Measurements from ENCODE around the gene SLC5A2.
"Not testable (repeated sequence)": the region's sequence is repeated elsewhere in the genome, so short reads cannot be mapped to it uniquely, and the experiment has no call there.

Gene SLC5A2

DNA sequence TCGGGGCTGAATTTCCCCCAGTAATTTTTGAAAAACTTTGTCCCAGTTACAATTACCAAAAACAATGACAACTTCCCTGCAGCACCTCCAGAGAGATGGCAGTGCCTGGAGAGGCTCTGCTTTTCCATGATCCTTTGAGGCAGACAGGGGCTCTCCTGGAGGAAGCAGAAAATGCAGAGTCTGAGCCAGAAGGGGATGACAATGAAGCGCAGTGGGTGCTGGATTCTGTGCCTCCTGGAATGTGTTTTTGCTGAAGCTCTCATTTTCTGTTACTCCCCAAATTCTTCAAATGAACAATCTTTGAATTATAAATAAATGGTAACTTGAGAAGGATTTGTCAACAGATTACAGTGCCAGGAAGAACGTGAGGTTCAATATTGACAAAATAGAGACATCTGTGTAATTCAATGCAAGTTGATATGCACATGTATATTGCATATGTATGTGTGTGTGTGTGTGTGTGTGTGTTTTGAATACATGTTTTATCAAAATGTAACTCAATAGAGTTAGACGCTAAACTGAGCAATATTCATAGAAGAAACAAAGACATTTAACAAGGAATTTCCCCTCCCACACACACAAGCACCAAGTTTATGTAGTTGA lies 35.0 kb downstream of the SLC5A2 start:
- no peak for DNase-seq (ENCODE audit: low read depth)
- TF ChIP-seq, protein P1, sequence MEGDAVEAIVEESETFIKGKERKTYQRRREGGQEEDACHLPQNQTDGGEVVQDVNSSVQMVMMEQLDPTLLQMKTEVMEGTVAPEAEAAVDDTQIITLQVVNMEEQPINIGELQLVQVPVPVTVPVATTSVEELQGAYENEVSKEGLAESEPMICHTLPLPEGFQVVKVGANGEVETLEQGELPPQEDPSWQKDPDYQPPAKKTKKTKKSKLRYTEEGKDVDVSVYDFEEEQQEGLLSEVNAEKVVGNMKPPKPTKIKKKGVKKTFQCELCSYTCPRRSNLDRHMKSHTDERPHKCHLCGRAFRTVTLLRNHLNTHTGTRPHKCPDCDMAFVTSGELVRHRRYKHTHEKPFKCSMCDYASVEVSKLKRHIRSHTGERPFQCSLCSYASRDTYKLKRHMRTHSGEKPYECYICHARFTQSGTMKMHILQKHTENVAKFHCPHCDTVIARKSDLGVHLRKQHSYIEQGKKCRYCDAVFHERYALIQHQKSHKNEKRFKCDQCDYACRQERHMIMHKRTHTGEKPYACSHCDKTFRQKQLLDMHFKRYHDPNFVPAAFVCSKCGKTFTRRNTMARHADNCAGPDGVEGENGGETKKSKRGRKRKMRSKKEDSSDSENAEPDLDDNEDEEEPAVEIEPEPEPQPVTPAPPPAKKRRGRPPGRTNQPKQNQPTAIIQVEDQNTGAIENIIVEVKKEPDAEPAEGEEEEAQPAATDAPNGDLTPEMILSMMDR (IDR thresholded peaks at IDR 0.05; ENCODE audit: insufficient read depth, low read depth, low read length, missing control alignments), result no peak
- no peak overlapping the region for H3K4me3 ChIP-seq (ENCODE audit: low read length)

DNA sequence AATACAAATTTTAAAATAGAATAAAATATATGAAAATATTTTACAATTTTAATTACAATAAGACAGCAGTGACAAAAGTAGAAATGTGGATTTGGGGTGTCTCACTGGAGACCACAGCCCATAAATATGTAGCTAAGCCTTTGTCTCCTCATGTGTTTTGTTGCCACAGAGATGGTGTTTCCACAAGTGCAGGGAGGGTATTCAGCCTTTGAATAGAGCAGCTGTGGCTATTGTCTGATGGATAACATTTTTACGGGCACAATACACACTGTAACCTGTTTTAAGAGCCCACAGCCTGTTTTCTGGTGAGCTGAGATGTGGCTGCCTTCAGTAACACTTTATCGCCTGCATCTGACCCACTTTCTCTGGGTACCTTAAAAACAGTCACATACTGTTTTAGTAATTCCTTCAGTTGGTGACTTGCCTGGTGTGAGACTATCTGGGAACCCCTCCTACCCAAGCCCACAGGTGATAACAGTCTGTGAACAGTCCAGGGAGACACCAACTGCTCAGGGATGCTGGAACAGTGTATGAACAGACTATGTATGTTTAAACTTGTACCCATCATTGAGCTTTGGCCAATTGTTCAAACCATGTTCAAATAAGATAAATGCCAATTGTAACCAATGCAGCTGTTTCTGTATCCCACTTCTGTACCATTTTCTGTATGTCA lies 37.0 kb downstream of the SLC5A2 start:
- no peak overlapping the region for H3K4me3 ChIP-seq (ENCODE audit: low read length)
- DNase-seq (ENCODE audit: low read depth), result no peak
- TF ChIP-seq, protein P1 (IDR thresholded peaks at IDR 0.05; ENCODE audit: insufficient read depth, low read depth, low read length, missing control alignments), result no peak

DNA sequence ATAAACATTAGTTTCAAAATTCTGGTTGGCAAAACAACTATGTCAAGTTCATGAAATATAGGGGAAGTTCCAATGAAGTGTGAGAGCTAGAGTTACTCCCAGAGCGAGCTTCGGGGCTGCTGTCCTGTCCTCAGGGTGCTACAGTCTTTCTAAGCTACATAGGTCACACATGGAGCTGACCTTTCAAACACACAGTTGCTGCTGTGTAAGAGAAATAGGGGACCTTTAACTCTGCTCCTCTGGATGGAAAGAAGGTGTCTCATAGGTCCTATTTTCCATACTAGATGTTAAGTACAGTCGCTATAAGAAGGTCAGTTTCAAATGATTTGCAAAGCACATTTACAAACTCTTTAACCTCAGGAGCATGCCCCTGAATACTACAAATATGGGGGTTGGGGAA lies 38.4 kb downstream of the SLC5A2 start:
- TF ChIP-seq, protein P1 (IDR thresholded peaks at IDR 0.05; ENCODE audit: insufficient read depth, low read depth, low read length, missing control alignments), result no peak
- H3K4me3 ChIP-seq (ENCODE audit: low read length), result no peak overlapping the region
- no peak for DNase-seq (ENCODE audit: low read depth)

DNA sequence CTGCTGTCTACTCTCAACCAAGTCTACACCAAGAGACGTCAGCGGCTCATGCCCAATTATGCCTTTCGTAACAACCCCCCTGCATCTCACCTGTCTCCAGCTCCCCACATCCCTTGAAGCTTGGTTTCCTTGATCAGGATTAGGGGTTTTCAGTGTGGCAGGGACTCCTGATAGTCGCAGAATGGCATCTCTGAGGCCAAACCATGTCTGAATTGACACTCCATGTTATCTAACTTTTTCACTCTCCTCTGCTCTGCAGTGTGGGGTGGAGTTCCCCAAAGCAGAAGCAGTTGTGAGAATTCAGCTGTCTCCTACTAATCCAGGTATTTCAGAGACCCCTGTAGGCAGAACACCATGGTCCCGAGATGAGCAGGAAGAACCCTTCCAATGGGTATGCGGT lies 39.1 kb downstream of the SLC5A2 start:
- TF ChIP-seq, protein P1 (IDR thresholded peaks at IDR 0.05; ENCODE audit: insufficient read depth, low read depth, low read length, missing control alignments), result no peak
- DNase-seq (ENCODE audit: low read depth), result no peak

DNA sequence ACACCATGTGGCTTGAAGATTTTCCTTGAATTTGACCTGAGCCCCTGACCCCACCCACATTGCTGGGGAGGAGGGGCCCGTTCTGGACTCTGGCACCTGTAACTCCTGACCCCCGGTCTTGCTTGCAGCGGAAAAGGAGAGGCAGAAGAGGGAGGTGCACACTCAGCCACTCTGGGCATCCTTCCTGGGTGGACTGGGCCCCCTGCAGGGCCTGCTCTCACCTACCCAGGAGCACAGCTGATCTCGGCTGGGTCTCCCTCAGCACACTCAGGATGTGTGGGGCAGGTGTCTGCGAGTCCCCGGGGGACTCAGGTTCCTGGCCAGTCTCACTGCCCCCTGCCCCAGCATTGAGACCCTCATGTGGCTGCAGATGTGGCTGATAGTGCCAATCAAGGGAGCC lies 40.8 kb downstream of the SLC5A2 start:
- not testable (repeated sequence) for H3K4me3 ChIP-seq (ENCODE audit: low read length); DNase-seq (ENCODE audit: low read depth)

More for the DNA sequence above, 39.1 kb downstream of the SLC5A2 start:
- no peak overlapping the region for H3K4me3 ChIP-seq (ENCODE audit: low read length)

DNA sequence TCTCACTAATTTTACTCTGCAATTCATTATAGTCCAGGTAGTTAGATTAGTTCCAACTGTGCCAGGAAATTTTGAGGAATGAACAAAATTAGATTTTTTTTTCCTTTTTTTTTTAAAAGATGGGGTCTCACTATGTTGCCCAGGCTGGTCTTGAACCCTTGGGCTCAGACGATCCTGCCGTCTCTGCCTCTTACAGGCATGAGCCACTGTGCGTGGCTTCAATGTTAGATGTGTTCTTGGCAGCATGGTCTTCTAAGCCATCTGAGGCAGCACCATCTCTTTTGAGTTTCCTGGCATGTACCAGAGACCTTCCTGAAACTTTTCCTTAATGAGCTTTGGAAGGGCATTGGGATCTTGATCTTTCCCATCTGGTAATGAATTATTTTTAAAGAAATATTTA lies 42.2 kb downstream of the SLC5A2 start:
- no peak for DNase-seq (ENCODE audit: low read depth)
- H3K4me3 ChIP-seq (ENCODE audit: low read length), result no peak overlapping the region
- TF ChIP-seq, protein P1 (IDR thresholded peaks at IDR 0.05; ENCODE audit: insufficient read depth, low read depth, low read length, missing control alignments), result no peak

DNA sequence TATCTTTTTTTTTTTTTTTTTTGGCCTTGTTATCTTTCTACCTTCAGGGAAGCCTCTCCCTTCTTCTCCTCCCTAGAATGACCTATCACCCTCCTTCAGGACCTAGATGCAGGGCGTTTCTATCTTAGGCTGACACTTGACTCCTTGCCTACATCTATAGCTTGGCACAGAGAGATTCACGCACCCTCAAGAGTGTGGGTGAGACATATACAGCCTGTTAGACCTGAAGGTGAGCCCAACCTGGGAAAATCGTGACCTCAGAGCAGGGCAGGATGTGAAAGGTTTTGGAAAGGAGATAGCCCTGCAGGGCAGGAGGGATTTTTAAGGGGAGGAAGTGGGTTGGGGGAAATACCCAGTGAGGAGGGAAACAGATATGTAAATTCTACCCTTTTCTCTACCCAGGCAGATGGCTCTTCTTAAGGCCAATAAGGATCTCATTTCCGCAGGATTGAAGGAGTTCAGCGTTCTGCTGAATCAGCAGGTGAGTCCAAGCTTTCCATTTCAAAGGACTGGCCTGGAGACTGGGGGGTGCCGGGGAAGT lies 44.9 kb downstream of the SLC5A2 start, which contains the start of gene AHSP:
Gene AHSP, plus strand, starts transcription at position 167 of the 541 bp plus-strand sequence. Its CDS starts 240 bp downstream, at position 407.
- no peak for DNase-seq (ENCODE audit: low read depth)
- no peak within 1 kb of the TSS for H3K4me3 ChIP-seq (ENCODE audit: low read length)
- TF ChIP-seq, protein P1 (IDR thresholded peaks at IDR 0.05; ENCODE audit: insufficient read depth, low read depth, low read length, missing control alignments), result no peak

Measured in epithelial cell of esophagus (primary cell).